ENCODE measurements around the gene ZNF367. TPM values are rescaled to one million over a fixed set of nuclear protein-coding genes. Genes with fewer than 3 reads are reported as not detected.

Gene ZNF367
- total RNA-seq (1 to 10 TPM; 3.1 to 3.3 TPM), polyA plus RNA-seq (1 to 10 TPM; 1.0 to 1.1 TPM)
- long read RNA-seq, donor 1, transcript ZNF367-201 (5 exons, 3,646 nt) = major isoform, 5 of 5 reads
- long read RNA-seq, donor 1, partial matches to known transcripts = 0 of 5 reads
- long read RNA-seq, donor 1, other reads (novel, unspliced or antisense) = 0 of 5 reads
- long read RNA-seq, donor 2, partial matches to known transcripts = 0 of 1 reads
- long read RNA-seq, donor 2, other reads (novel, unspliced or antisense) = 0 of 1 reads
- long read RNA-seq, donor 3, partial matches to known transcripts = 0 of 4 reads
- long read RNA-seq, donor 3, other reads (novel, unspliced or antisense) = 0 of 4 reads
- long read RNA-seq, donor 4 = 0 reads
- long read RNA-seq, donor 5, partial matches to known transcripts = 0 of 4 reads
- long read RNA-seq, donor 5, other reads (novel, unspliced or antisense) = 0 of 4 reads

- H3K9me3 ChIP-seq (ENCODE audit: control insufficient read depth in 4 of 4, insufficient read depth in 3 of 4, low read length in 3 of 4) = no peaks in the 10 kb centered on the region
- peak within 1 kb of the TSS; percentile 80 for H3K4me3 ChIP-seq
- peaks cover 0 to 14% (median 4%) of the 10 kb centered on the region in 5 donors for H3K4me1 ChIP-seq (ENCODE audit: control insufficient read depth in 5 of 5, insufficient read depth in 5 of 5, low read length in 5 of 5)
- peak within 1 kb of the TSS; percentile 99 to 100 for H3K27ac ChIP-seq (ENCODE audit: low read depth in 1 of 2, low read length in 1 of 2)
- 0% methylated on average over 67 to 100 of the region's 100 CpGs for WGBS, 2 donors
- no peak for TF ChIP-seq CTCF (IDR thresholded peaks at IDR 0.05; ENCODE audit: control extremely low read depth, extremely low read depth)
- ATAC-seq (ENCODE audit: insufficient read depth, low FRiP score) = peak; percentile 90
- peak; percentile 99 for DNase-seq
- H3K9ac ChIP-seq (ENCODE audit: insufficient read depth in 1 of 2, low read length in 2 of 2) = peak within 1 kb of the TSS in 1 of 2 donors; percentile 76
- H3K36me3 ChIP-seq (ENCODE audit: control insufficient read depth in 4 of 4, insufficient read depth in 4 of 4, low read length in 4 of 4) = peaks cover 0 to 4% (median 0%) of the 10 kb centered on the region in 4 donors
- no peaks in the 10 kb centered on the region for H3K27me3 ChIP-seq (ENCODE audit: control insufficient read depth in 3 of 3, insufficient read depth in 3 of 3, low read length in 2 of 3)
These were observed at the start of gene ZNF367 for GRCh38 chr9:96418083-96418919. TSS of gene ZNF367 (minus strand) at chr9:96418370. CDS start at chr9:96418032, 338 bp downstream.

GRCh38 chr9:96467784-96468183 lies 49.6 kb upstream of the ZNF367 start:
- no peaks in the 10 kb centered on the region for H3K4me1 ChIP-seq (ENCODE audit: control insufficient read depth in 5 of 5, insufficient read depth in 5 of 5, low read length in 5 of 5)
- no peak overlapping the region for H3K27ac ChIP-seq (ENCODE audit: low read depth in 1 of 2, low read length in 1 of 2)
- no peaks in the 10 kb centered on the region for H3K27me3 ChIP-seq (ENCODE audit: control insufficient read depth in 3 of 3, insufficient read depth in 3 of 3, low read length in 2 of 3)
- H3K9ac ChIP-seq (ENCODE audit: insufficient read depth in 1 of 2, low read length in 2 of 2) = no peak overlapping the region
- H3K36me3 ChIP-seq (ENCODE audit: control insufficient read depth in 4 of 4, insufficient read depth in 4 of 4, low read length in 4 of 4) = peaks cover 0 to 13% (median 9%) of the 10 kb centered on the region in 4 donors
- ATAC-seq (ENCODE audit: insufficient read depth, low FRiP score) (peak; percentile 34), DNase-seq (no peak)
- H3K4me3 ChIP-seq = no peak overlapping the region
- TF ChIP-seq CTCF (IDR thresholded peaks at IDR 0.05; ENCODE audit: control extremely low read depth, extremely low read depth) = no peak
- WGBS, 2 donors = 69 to 89% methylated on average over 5 of the region's 5 CpGs
- no peaks in the 10 kb centered on the region for H3K9me3 ChIP-seq (ENCODE audit: control insufficient read depth in 4 of 4, insufficient read depth in 3 of 4, low read length in 3 of 4)

- no peak for TF ChIP-seq CTCF (IDR thresholded peaks at IDR 0.05; ENCODE audit: control extremely low read depth, extremely low read depth)
- peaks cover 0 to 10% (median 4%) of the 10 kb centered on the region in 4 donors for H3K36me3 ChIP-seq (ENCODE audit: control insufficient read depth in 4 of 4, insufficient read depth in 4 of 4, low read length in 4 of 4)
- no peak overlapping the region for H3K27ac ChIP-seq (ENCODE audit: low read depth in 1 of 2, low read length in 1 of 2)
- WGBS, 2 donors = 86 to 91% methylated on average over 6 of the region's 6 CpGs
- no peak overlapping the region for H3K4me3 ChIP-seq
- no peaks in the 10 kb centered on the region for H3K4me1 ChIP-seq (ENCODE audit: control insufficient read depth in 5 of 5, insufficient read depth in 5 of 5, low read length in 5 of 5)
- no peak for ATAC-seq (ENCODE audit: insufficient read depth, low FRiP score)
- no peak for DNase-seq
- H3K27me3 ChIP-seq (ENCODE audit: control insufficient read depth in 3 of 3, insufficient read depth in 3 of 3, low read length in 2 of 3) = peaks cover 0 to 5% (median 0%) of the 10 kb centered on the region in 3 donors
- H3K9ac ChIP-seq (ENCODE audit: insufficient read depth in 1 of 2, low read length in 2 of 2) = no peak overlapping the region
- no peaks in the 10 kb centered on the region for H3K9me3 ChIP-seq (ENCODE audit: control insufficient read depth in 4 of 4, insufficient read depth in 3 of 4, low read length in 3 of 4)
These were observed 46.3 kb upstream of the ZNF367 start for GRCh38 chr9:96464426-96464825.

Measured in lung (tissue), 16 donors.